IMR-90 (cell line): ENCODE data around the gene CCDC102A. TPM values are rescaled to one million over a fixed set of nuclear protein-coding genes. Genes with fewer than 3 reads are reported as not detected.

Experiments
- ATAC-seq: fragments of 200-7000 bp; cut with Tn5 transposase; 2 replicates; pipeline ENCODE4 v1.9.1; 2020; ENCODE audit warnings: low read depth, mild to moderate bottlenecking, moderate library complexity
- BruUV-seq: library from RNA; stranded (reverse); fragments of 400-500 nt; replicated peaks from 2 replicates; lab custom pipeline; 2021; lab: Mats Ljungman, UMichigan
- CTCF ChIA-PET: fragments of 300-600 bp; formaldehyde crosslinking; extraction: SDS; loops from one replicate; lab custom pipeline; 2021; ENCODE audit warnings: antibody characterized with exemption; lab: Yijun Ruan, JAX
- POLR2A ChIA-PET: fragments of 300-600 bp; sonication (Branson Sonifier 250); formaldehyde crosslinking; loops from one replicate; lab custom pipeline; 2022; ENCODE audit warnings: antibody characterized with exemption; ENCODE audit not compliant: unreplicated experiment; lab: Charles Lee
- DNase-seq: peaks from one replicate; pipeline ENCODE4 v3.0.0; 2013
- H2AFZ ChIP-seq: replicated peaks from 2 replicates; pipeline ENCODE3; 2013; ENCODE audit warnings: low read length, mild to moderate bottlenecking; ENCODE audit not compliant: poor library complexity
- H2AK5ac ChIP-seq: 2 replicates; pipeline ENCODE4 v1.6.1; 2013; ENCODE audit warnings: low read depth, low read length, inconsistent platforms
- H2AK9ac ChIP-seq: replicated peaks from 2 replicates; pipeline ENCODE3; 2013; ENCODE audit warnings: mild to moderate bottlenecking, low read depth, low read length, moderate library complexity; ENCODE audit not compliant: poor library complexity
- H2BK120ac ChIP-seq: 2 replicates; pipeline ENCODE4 v1.6.1; 2013; ENCODE audit warnings: low read depth, low read length, inconsistent platforms
- H2BK15ac ChIP-seq: 3 replicates; pipeline ENCODE4 v1.6.1; 2013; ENCODE audit warnings: low read depth, low read length, inconsistent platforms
- H2BK20ac ChIP-seq: 2 replicates; pipeline ENCODE4 v1.6.1; 2013; ENCODE audit warnings: low read depth, mild to moderate bottlenecking, inconsistent platforms, low read length, moderate library complexity
- H2BK5ac ChIP-seq: 2 replicates; pipeline ENCODE4 v1.6.1; 2013; ENCODE audit warnings: mild to moderate bottlenecking, low read depth, low read length, inconsistent platforms; ENCODE audit not compliant: poor library complexity, severe bottlenecking
- H3K14ac ChIP-seq: replicated peaks from 2 replicates; pipeline ENCODE4 v1.6.1; 2013; ENCODE audit warnings: low read depth, low read length, inconsistent platforms
- H3K18ac ChIP-seq: 2 replicates; pipeline ENCODE4 v1.6.1; 2013; ENCODE audit warnings: low read depth, low read length, control low read depth
- H3K23ac ChIP-seq: 2 replicates; pipeline ENCODE4 v1.6.1; 2013; ENCODE audit warnings: low read depth, low read length, inconsistent platforms
- H3K27ac ChIP-seq: 2 replicates; pipeline ENCODE4 v1.5.1; 2013; ENCODE audit warnings: mild to moderate bottlenecking, control low read depth, low read length; ENCODE audit not compliant: insufficient read depth
- H3K27me3 ChIP-seq: 2 replicates; pipeline ENCODE4 v1.6.1; 2013; ENCODE audit warnings: low read length; ENCODE audit not compliant: control insufficient read depth, insufficient read depth
- H3K36me3 ChIP-seq: 2 replicates; pipeline ENCODE4 v1.6.1; 2013; ENCODE audit warnings: low read length, mixed read lengths; ENCODE audit not compliant: control insufficient read depth, insufficient read depth
- H3K4ac ChIP-seq: 2 replicates; pipeline ENCODE4 v1.6.1; 2013; ENCODE audit warnings: low read depth, low read length, inconsistent platforms
- H3K4me1 ChIP-seq: 2 replicates; pipeline ENCODE4 v1.6.1; 2013; ENCODE audit warnings: low read length, mixed read lengths; ENCODE audit not compliant: control insufficient read depth, insufficient read depth
- H3K4me2 ChIP-seq: 2 replicates; pipeline ENCODE4 v1.6.1; 2013; ENCODE audit warnings: low read depth, mild to moderate bottlenecking, control low read depth, low read length, moderate library complexity
- H3K4me3 ChIP-seq: 2 replicates; pipeline ENCODE4 v1.5.1; 2013; ENCODE audit warnings: low read depth, mild to moderate bottlenecking, control low read depth, low read length, moderate library complexity; ENCODE audit not compliant: insufficient read depth
- H3K56ac ChIP-seq: 2 replicates; pipeline ENCODE4 v1.6.1; 2013; ENCODE audit warnings: low read length, inconsistent platforms; ENCODE audit not compliant: insufficient read depth; ENCODE audit errors: extremely low read depth
- H3K79me1 ChIP-seq, 2 experiments: 2 replicates each; pipeline ENCODE4 v1.6.1; 2013; ENCODE audit warnings: low read length in 2 of 2, inconsistent platforms in 1 of 2, low read depth in 1 of 2
- H3K9ac ChIP-seq: 2 replicates; pipeline ENCODE4 v1.6.1; 2013; ENCODE audit warnings: low read depth, low read length, control low read depth
- H3K9me1 ChIP-seq: 2 replicates; pipeline ENCODE4 v1.6.1; 2013; ENCODE audit warnings: low read length, inconsistent platforms; ENCODE audit not compliant: insufficient read depth
- H3K9me3 ChIP-seq: 2 replicates; pipeline ENCODE4 v1.6.1; 2013; ENCODE audit warnings: low read length; ENCODE audit not compliant: control insufficient read depth, insufficient read depth
- H4K20me1 ChIP-seq: 2 replicates; pipeline ENCODE4 v1.6.1; 2013; ENCODE audit warnings: low read length, inconsistent platforms; ENCODE audit not compliant: insufficient read depth
- H4K5ac ChIP-seq: 2 replicates; pipeline ENCODE4 v1.6.1; 2013; ENCODE audit warnings: mild to moderate bottlenecking, low read depth, low read length, control low read depth
- H4K8ac ChIP-seq, 2 experiments: 2 replicates each; pipeline ENCODE4 v1.6.1; 2013; ENCODE audit warnings: low read depth in 2 of 2, low read length in 2 of 2, control low read depth in 1 of 2, inconsistent platforms in 1 of 2
- H4K91ac ChIP-seq: 2 replicates; pipeline ENCODE4 v1.6.1; 2013; ENCODE audit warnings: low read depth, low read length, inconsistent platforms; ENCODE audit not compliant: insufficient read depth
- CEBPB ChIP-seq: IDR thresholded peaks from 2 replicates; pipeline ENCODE4 v1.6.1; 2012; ENCODE audit warnings: low read depth, low read length, improper control_type of control experiment
- CHD1 ChIP-seq: IDR thresholded peaks from 2 replicates; pipeline ENCODE4 v1.6.1; 2012; ENCODE audit warnings: low read depth, low read length, improper control_type of control experiment
- FOS ChIP-seq: fragments of 150-350 bp; IDR thresholded peaks from 2 replicates; pipeline ENCODE4 v1.6.1; 2016; ENCODE audit warnings: low read depth, low read length
- RAD21 ChIP-seq: IDR thresholded peaks from 2 replicates; pipeline ENCODE4 v1.6.1; 2012; ENCODE audit warnings: low read length, improper control_type of control experiment
- RCOR1 ChIP-seq: IDR thresholded peaks from 2 replicates; pipeline ENCODE4 v1.6.1; 2012; ENCODE audit warnings: mild to moderate bottlenecking, low read length, improper control_type of control experiment; ENCODE audit not compliant: insufficient replicate concordance
- RFX5 ChIP-seq: IDR thresholded peaks from 2 replicates; pipeline ENCODE4 v1.8.0; 2012; ENCODE audit warnings: low read depth, mild to moderate bottlenecking, low read length, moderate library complexity
- WGBS, 2 experiments: methylation state at CpG; one replicate each; pipeline versions ENCODE4 v1.1.5 to v1.1.7; 2013; ENCODE audit warnings: missing lambda C conversion rate in 2 of 2; ENCODE audit not compliant: insufficient read length in 1 of 2; ENCODE audit errors: extremely low coverage in 2 of 2; 5-methylcytosine and 5-hydroxymethylcytosine counted together
- dilution Hi-C: fragments of 300-500 bp; cut with HindIII; formaldehyde crosslinking; loops from one replicate; pipeline ENCODE4 v1.14.3; 2018; ENCODE audit warnings: low sequenced_read_pairs; ENCODE audit not compliant: unreplicated experiment
- in situ Hi-C: fragments of 300-500 bp; cut with MboI; formaldehyde crosslinking; loops from 3 replicates; pipeline ENCODE4 v1.14.3; 2019; ENCODE audit warnings: low sequenced_read_pairs, inconsistent platforms, mixed read lengths
- intact Hi-C: fragments of 100-400 bp; cut with micrococcal nuclease; formaldehyde crosslinking; loops from 2 replicates; pipeline ENCODE4 v1.10.0; 2022
- polyA plus RNA-seq, 3 experiments: library from polyadenylated mRNA; depleted of rRNA; stranded (reverse); fragments of >200 nt; gene quantifications; 2 replicates each; pipeline ENCODE4 v1.2.3, GENCODE V29; 2012; ENCODE audit warnings: low replicate concordance in 1 of 3
- total RNA-seq: library from RNA; depleted of rRNA; stranded (reverse); fragments of >200 nt; gene quantifications from 2 replicates; pipeline ENCODE4 v1.2.3, GENCODE V29; 2012
- TF ChIP-seq, protein P1 (sequence below): fragments of 150-350 bp; IDR thresholded peaks from 2 replicates; pipeline ENCODE4 v1.6.1; 2016; ENCODE audit warnings: low read depth, mild to moderate bottlenecking, low read length, moderate library complexity, borderline replicate concordance
- TF ChIP-seq, protein P2 (sequence below): fragments of 150-350 bp; IDR thresholded peaks from 2 replicates; pipeline ENCODE4 v1.6.1; 2017; ENCODE audit warnings: mild to moderate bottlenecking, antibody characterized with exemption, low read length, low read depth

Gene CCDC102A
- total and polyA plus RNA-seq, 2 of the 4 experiments (the other 2 are of a cell fraction) = 5.4 to 8.5 TPM

DNA sequence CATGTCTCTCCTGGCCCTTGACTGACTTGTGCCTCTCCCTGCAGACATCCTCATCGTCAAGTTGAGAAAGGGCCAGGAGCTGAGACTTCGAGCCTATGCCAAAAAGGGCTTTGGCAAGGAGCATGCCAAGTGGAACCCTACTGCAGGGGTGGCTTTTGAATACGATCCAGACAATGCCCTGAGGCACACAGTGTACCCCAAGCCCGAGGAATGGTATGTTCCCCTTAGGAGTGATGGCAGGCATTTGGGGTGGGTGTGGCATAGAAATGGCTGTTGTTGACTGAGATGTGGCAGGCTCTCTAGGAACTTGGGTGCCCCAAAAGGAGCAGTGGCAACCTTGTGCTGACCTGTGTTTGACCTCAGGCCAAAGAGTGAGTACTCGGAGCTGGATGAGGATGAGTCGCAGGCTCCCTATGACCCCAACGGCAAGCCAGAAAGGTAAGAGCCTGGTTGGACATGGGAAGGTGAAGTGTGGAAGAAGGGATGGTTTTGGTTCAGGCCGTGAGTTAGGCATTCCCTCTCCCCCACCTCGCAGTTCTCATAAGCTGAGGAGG, 66.4 kb downstream of the CCDC102A start:
- Histone ChIP-seq H2BK20ac (no peak overlapping the region), H2BK5ac (no peak overlapping the region), H3K27me3 (no peaks in the 10 kb centered on the region), H4K5ac (no peak overlapping the region), H3K4ac (no peak overlapping the region), H3K18ac (no peak overlapping the region), H4K91ac (no peak overlapping the region), H3K9ac (no peak overlapping the region), H3K23ac (no peak overlapping the region), H3K9me3 (no peaks in the 10 kb centered on the region), H4K8ac (no peak overlapping the region), H2AK5ac (no peak overlapping the region), H3K27ac (no peak overlapping the region), H2BK120ac (no peak overlapping the region), H3K4me3 (no peak overlapping the region), H3K56ac (no peak overlapping the region), H3K4me1 (no peaks in the 10 kb centered on the region; the same call in 1 of the 2 replicates), H2AK9ac (no peak overlapping the region), H3K4me2 (no peak overlapping the region), H2AFZ (no peak overlapping the region), H3K36me3 (peaks cover 65% of the 10 kb centered on the region), H3K14ac (no peak overlapping the region), H3K9me1 (no peaks in the 10 kb centered on the region), H3K79me1 (peaks cover 9 to 27% of the 10 kb centered on the region in 2 experiments), H4K20me1 (0 out of 2 replicates have a peak, but pooled peaks cover 12% of the 10 kb centered on the region), H2BK15ac (no peak overlapping the region)
- ATAC-seq (no peak), DNase-seq (no peak)
- dilution Hi-C loops = no loop called here
- BruUV-seq = no TSS peak
- 90% methylated on average over 5 of the region's 9 CpGs; no CpG with 5 or more reads in 1 of the 2 experiments for WGBS, 2 experiments
- intact Hi-C loops = no loop called here
- CTCF ChIA-PET = no interaction called here
- POLR2A ChIA-PET = no interaction called here
- in situ Hi-C loops = no loop called here
- TF ChIP-seq CHD1 (no peak), RFX5 (no peak), RAD21 (no peak), FOS (no peak), RCOR1 (no peak), CEBPB (no peak)
- TF ChIP-seq, protein P1, sequence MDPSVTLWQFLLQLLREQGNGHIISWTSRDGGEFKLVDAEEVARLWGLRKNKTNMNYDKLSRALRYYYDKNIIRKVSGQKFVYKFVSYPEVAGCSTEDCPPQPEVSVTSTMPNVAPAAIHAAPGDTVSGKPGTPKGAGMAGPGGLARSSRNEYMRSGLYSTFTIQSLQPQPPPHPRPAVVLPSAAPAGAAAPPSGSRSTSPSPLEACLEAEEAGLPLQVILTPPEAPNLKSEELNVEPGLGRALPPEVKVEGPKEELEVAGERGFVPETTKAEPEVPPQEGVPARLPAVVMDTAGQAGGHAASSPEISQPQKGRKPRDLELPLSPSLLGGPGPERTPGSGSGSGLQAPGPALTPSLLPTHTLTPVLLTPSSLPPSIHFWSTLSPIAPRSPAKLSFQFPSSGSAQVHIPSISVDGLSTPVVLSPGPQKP = no peak
- TF ChIP-seq, protein P2, sequence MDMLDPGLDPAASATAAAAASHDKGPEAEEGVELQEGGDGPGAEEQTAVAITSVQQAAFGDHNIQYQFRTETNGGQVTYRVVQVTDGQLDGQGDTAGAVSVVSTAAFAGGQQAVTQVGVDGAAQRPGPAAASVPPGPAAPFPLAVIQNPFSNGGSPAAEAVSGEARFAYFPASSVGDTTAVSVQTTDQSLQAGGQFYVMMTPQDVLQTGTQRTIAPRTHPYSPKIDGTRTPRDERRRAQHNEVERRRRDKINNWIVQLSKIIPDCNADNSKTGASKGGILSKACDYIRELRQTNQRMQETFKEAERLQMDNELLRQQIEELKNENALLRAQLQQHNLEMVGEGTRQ = no peak
